ENCODE results near the gene KCNIP4.

Gene KCNIP4

DNA sequence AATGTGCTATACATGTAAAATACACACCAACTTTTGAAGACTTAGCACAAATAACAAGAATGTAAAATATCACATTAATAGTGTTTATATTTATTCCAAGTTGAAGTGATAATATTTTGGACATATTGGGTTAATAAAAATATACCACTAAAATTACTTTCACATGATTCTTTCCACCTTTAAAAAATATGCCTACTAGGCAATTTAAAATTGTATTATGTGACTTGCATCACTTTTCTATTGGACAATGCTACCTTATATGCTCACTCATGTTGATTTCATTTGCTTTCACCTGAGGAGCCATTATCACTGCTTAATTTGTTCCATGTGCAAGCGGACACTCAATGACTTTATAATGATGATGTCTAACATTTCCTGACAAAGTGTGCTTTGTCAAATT, 1251.8 kb downstream of the KCNIP4 start:
- Histone ChIP-seq H3K36me3 (ENCODE audit: insufficient read depth, low read length) (no peaks in the 10 kb centered on the region), H3K27ac (no peak overlapping the region), H3K4me3 (no peak overlapping the region), H3K9ac (ENCODE audit: insufficient read length) (no peak overlapping the region), H3K9me3 (ENCODE audit: low read depth, low read length) (no peaks in the 10 kb centered on the region)
- TF ChIP-seq EZH2 (IDR thresholded peaks at IDR 0.05) (no peak), POLR2AphosphoS5 (IDR thresholded peaks at IDR 0.05; ENCODE audit: borderline replicate concordance, low read depth, low read length) (no peak), FOXP2 (optimal IDR thresholded peaks at IDR 0.05; ENCODE audit: control extremely low read depth, extremely low read length, insufficient read depth) (no peak)
- no peak for DNase-seq (ENCODE audit: low read depth, low spot score)

- Histone ChIP-seq H3K9me3 (ENCODE audit: low read depth, low read length) (no peaks in the 10 kb centered on the region), H3K27ac (no peak overlapping the region), H3K36me3 (ENCODE audit: insufficient read depth, low read length) (no peaks in the 10 kb centered on the region), H3K4me3 (no peak overlapping the region), H3K9ac (ENCODE audit: insufficient read length) (no peak overlapping the region)
- no peak for DNase-seq (ENCODE audit: low read depth, low spot score)
- no peak for TF ChIP-seq FOXP2 (optimal IDR thresholded peaks at IDR 0.05; ENCODE audit: control extremely low read depth, extremely low read length, insufficient read depth)
- TF ChIP-seq EZH2 (IDR thresholded peaks at IDR 0.05): no peak
- no peak for TF ChIP-seq POLR2AphosphoS5 (IDR thresholded peaks at IDR 0.05; ENCODE audit: borderline replicate concordance, low read depth, low read length)
Measured at GRCh38 chr4:20687864-20688263, 1260.7 kb downstream of the KCNIP4 start.

DNA sequence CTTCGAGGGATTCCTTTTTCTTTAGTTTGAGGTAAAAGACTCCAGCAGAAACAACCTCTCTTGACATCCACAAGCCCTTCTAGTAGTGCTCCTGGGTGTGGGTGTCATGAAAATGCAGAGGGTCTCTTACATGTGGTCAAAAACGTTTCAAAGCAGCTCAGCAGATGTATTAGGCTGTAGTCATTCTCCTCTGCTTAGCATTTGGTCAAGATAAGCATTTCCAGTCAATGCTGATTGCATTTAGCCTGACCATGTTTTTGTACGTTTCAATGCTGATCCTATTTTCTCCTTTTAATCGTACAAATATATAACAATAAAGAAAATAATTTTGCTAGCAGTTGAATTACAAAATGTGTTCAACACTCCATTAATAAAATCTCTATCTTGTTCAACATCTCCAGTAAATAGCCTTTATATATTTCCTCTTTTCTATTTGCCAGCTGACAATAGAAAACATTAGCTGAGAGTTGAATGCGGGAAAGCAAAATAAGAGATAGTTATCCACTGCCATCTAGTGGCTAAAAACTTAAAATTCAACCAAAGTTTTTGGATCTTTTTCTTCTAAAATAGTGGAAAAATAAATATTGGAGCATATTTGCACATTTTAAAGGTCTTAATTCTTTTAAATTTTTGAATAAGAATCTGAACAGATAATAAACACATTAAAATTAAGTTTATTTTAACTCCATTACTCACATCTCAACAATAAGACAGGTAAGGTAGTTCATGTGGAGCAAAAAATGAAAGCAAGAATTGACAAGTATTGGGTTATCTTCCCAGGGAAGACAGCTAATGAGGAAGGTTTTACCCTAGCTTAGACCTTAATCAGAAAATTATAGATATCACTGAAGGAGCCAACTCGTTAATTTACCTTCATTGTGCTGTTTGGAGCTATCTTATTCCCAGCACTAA, 1263.5 kb downstream of the KCNIP4 start:
- no peaks in the 10 kb centered on the region for H3K36me3 ChIP-seq (ENCODE audit: insufficient read depth, low read length)
- TF ChIP-seq FOXP2 (optimal IDR thresholded peaks at IDR 0.05; ENCODE audit: control extremely low read depth, extremely low read length, insufficient read depth) (no peak), POLR2AphosphoS5 (IDR thresholded peaks at IDR 0.05; ENCODE audit: borderline replicate concordance, low read depth, low read length) (no peak), EZH2 (IDR thresholded peaks at IDR 0.05) (no peak)
- H3K27ac ChIP-seq: no peak overlapping the region
- no peaks in the 10 kb centered on the region for H3K9me3 ChIP-seq (ENCODE audit: low read depth, low read length)
- no peak for DNase-seq (ENCODE audit: low read depth, low spot score)
- no peak overlapping the region for H3K9ac ChIP-seq (ENCODE audit: insufficient read length)
- no peak overlapping the region for H3K4me3 ChIP-seq

DNA sequence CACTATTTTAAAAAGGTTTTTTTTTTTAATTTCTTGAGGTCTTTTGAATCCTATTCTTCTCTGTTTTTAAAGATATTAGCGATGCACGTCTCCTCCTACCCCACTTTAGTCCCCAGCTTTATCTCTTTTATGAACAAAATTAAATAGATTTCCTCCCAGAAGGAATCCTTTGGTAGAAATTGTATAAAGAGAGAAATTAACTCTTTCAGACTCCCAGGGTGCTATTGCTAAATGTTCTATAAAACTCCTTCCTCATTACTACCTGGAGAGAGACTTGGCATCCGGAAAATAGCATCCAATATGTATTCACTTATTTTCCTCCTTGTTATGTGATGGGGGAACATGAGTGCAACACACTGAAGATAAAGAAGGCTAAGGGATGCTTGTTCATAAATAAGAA, 1264.8 kb downstream of the KCNIP4 start:
- Histone ChIP-seq H3K27ac (no peak overlapping the region), H3K9ac (ENCODE audit: insufficient read length) (no peak overlapping the region), H3K36me3 (ENCODE audit: insufficient read depth, low read length) (no peaks in the 10 kb centered on the region), H3K4me3 (no peak overlapping the region), H3K9me3 (ENCODE audit: low read depth, low read length) (no peaks in the 10 kb centered on the region)
- TF ChIP-seq FOXP2 (optimal IDR thresholded peaks at IDR 0.05; ENCODE audit: control extremely low read depth, extremely low read length, insufficient read depth) (no peak), EZH2 (IDR thresholded peaks at IDR 0.05) (no peak), POLR2AphosphoS5 (IDR thresholded peaks at IDR 0.05; ENCODE audit: borderline replicate concordance, low read depth, low read length) (no peak)
- DNase-seq (ENCODE audit: low read depth, low spot score): no peak

- no peak overlapping the region for H3K9ac ChIP-seq (ENCODE audit: insufficient read length)
- TF ChIP-seq FOXP2 (optimal IDR thresholded peaks at IDR 0.05; ENCODE audit: control extremely low read depth, extremely low read length, insufficient read depth): no peak
- no peak for TF ChIP-seq EZH2 (IDR thresholded peaks at IDR 0.05)
- no peak for TF ChIP-seq POLR2AphosphoS5 (IDR thresholded peaks at IDR 0.05; ENCODE audit: borderline replicate concordance, low read depth, low read length)
- DNase-seq (ENCODE audit: low read depth, low spot score): no peak
- H3K9me3 ChIP-seq (ENCODE audit: low read depth, low read length): no peaks in the 10 kb centered on the region
- no peak overlapping the region for H3K27ac ChIP-seq
- no peaks in the 10 kb centered on the region for H3K36me3 ChIP-seq (ENCODE audit: insufficient read depth, low read length)
- H3K4me3 ChIP-seq: no peak overlapping the region
Measured at GRCh38 chr4:20682853-20683252, 1265.7 kb downstream of the KCNIP4 start.

GRCh38 chr4:20681271-20681670, 1267.3 kb downstream of the KCNIP4 start:
- Histone ChIP-seq H3K36me3 (ENCODE audit: insufficient read depth, low read length) (no peaks in the 10 kb centered on the region), H3K9ac (ENCODE audit: insufficient read length) (no peak overlapping the region), H3K27ac (no peak overlapping the region), H3K9me3 (ENCODE audit: low read depth, low read length) (no peaks in the 10 kb centered on the region), H3K4me3 (no peak overlapping the region)
- DNase-seq (ENCODE audit: low read depth, low spot score): no peak
- TF ChIP-seq POLR2AphosphoS5 (IDR thresholded peaks at IDR 0.05; ENCODE audit: borderline replicate concordance, low read depth, low read length): no peak
- no peak for TF ChIP-seq EZH2 (IDR thresholded peaks at IDR 0.05)
- no peak for TF ChIP-seq FOXP2 (optimal IDR thresholded peaks at IDR 0.05; ENCODE audit: control extremely low read depth, extremely low read length, insufficient read depth)

DNA sequence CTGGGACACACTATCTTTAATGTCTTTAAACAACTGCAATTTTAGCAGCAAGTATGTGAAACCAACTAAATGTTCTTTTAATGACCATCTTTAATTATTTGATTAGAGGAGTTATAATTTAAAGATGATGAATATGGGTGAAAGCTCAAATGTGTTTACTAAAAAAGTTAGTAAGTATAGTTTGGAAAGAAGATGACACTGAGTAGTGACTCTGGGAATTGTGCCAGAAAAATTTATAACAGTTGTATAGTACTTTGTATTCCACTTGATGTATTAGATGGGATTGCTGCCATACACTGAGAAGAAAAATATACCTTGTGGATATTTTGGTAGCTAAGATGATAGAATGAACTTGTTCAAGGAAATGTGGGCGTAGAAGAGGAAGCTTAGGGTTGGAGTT, 1267.8 kb downstream of the KCNIP4 start:
- no peak overlapping the region for H3K9ac ChIP-seq (ENCODE audit: insufficient read length)
- H3K9me3 ChIP-seq (ENCODE audit: low read depth, low read length): no peaks in the 10 kb centered on the region
- H3K36me3 ChIP-seq (ENCODE audit: insufficient read depth, low read length): no peaks in the 10 kb centered on the region
- H3K4me3 ChIP-seq: no peak overlapping the region
- no peak overlapping the region for H3K27ac ChIP-seq
- TF ChIP-seq FOXP2 (optimal IDR thresholded peaks at IDR 0.05; ENCODE audit: control extremely low read depth, extremely low read length, insufficient read depth) (no peak), EZH2 (IDR thresholded peaks at IDR 0.05) (no peak), POLR2AphosphoS5 (IDR thresholded peaks at IDR 0.05; ENCODE audit: borderline replicate concordance, low read depth, low read length) (no peak)
- no peak for DNase-seq (ENCODE audit: low read depth, low spot score)

GRCh38 chr4:20679951-20680350, 1268.6 kb downstream of the KCNIP4 start:
- TF ChIP-seq EZH2 (IDR thresholded peaks at IDR 0.05): no peak
- TF ChIP-seq POLR2AphosphoS5 (IDR thresholded peaks at IDR 0.05; ENCODE audit: borderline replicate concordance, low read depth, low read length): no peak
- TF ChIP-seq FOXP2 (optimal IDR thresholded peaks at IDR 0.05; ENCODE audit: control extremely low read depth, extremely low read length, insufficient read depth): no peak
- no peaks in the 10 kb centered on the region for H3K9me3 ChIP-seq (ENCODE audit: low read depth, low read length)
- H3K4me3 ChIP-seq: no peak overlapping the region
- DNase-seq (ENCODE audit: low read depth, low spot score): no peak
- H3K9ac ChIP-seq (ENCODE audit: insufficient read length): no peak overlapping the region
- no peak overlapping the region for H3K27ac ChIP-seq
- no peaks in the 10 kb centered on the region for H3K36me3 ChIP-seq (ENCODE audit: insufficient read depth, low read length)
